CD14-positive monocyte (primary cell): ENCODE measurements around the gene AADACL4. TPM values are rescaled to one million over a fixed set of nuclear protein-coding genes. Genes with fewer than 3 reads are reported as not detected.

Experiments
- DNase-seq, 3 donors: peaks; one replicate each; pipeline ENCODE4 v3.0.0-alpha.2; 2011 to 2022
- H2AFZ ChIP-seq: 2 replicates; pipeline ENCODE4 v1.6.0; 2012; ENCODE audit warnings: mild to moderate bottlenecking, low read depth, low read length, inconsistent platforms; ENCODE audit not compliant: insufficient read depth, poor library complexity, severe bottlenecking
- H3K27ac ChIP-seq, 2 donors: 1 replicate in 1 of 2; 2 replicates in 1 of 2; pipeline ENCODE4 v1.5.1; 2012 to 2013; ENCODE audit warnings: low read length in 2 of 2, control low read depth in 1 of 2, inconsistent platforms in 1 of 2, low read depth in 1 of 2, mild to moderate bottlenecking in 1 of 2
- H3K27me3 ChIP-seq, 2 donors: one replicate each; pipeline versions ENCODE4 v1.6.0 to v1.6.1; 2011 to 2013; ENCODE audit warnings: low read length in 2 of 2; ENCODE audit not compliant: control insufficient read depth in 2 of 2, insufficient read depth in 2 of 2
- H3K36me3 ChIP-seq, 2 donors: replicated peaks in 1 of 2; 1 replicate in 1 of 2; 2 replicates in 1 of 2; pipeline versions ENCODE4 v1.5.1 to v1.6.1; 2012 to 2013; ENCODE audit warnings: low read length in 2 of 2, control low read depth in 1 of 2, inconsistent platforms in 1 of 2, mild to moderate bottlenecking in 1 of 2; ENCODE audit not compliant: insufficient read depth in 2 of 2, control insufficient read depth in 1 of 2
- H3K4me1 ChIP-seq, 2 donors: 1 replicate in 1 of 2; 2 replicates in 1 of 2; pipeline versions ENCODE4 v1.5.1 to v1.6.1; 2012 to 2013; ENCODE audit warnings: low read length in 2 of 2, control low read depth in 1 of 2, inconsistent platforms in 1 of 2, mild to moderate bottlenecking in 1 of 2, moderate library complexity in 1 of 2; ENCODE audit not compliant: insufficient read depth in 2 of 2, control insufficient read depth in 1 of 2
- H3K4me2 ChIP-seq: replicated peaks from 2 replicates; pipeline ENCODE3; 2012; ENCODE audit warnings: low read length, moderate library complexity, mild to moderate bottlenecking; ENCODE audit not compliant: poor library complexity, severe bottlenecking; ENCODE audit errors: extremely low read depth
- H3K4me3 ChIP-seq, 3 experiments: fragments of 200-600 bp in 1 of 3; sonication (generic) in 1 of 3; replicated peaks in 1 of 3; 1 replicate in 2 of 3; 2 replicates in 1 of 3; pipeline ENCODE4 v1.5.1; 2011 to 2013; ENCODE audit warnings: low read length in 3 of 3, mild to moderate bottlenecking in 3 of 3, control low read depth in 2 of 3, low read depth in 2 of 3, inconsistent platforms in 1 of 3, moderate library complexity in 1 of 3
- H3K79me2 ChIP-seq: 2 replicates; pipeline ENCODE4 v1.6.0; 2012; ENCODE audit warnings: mild to moderate bottlenecking, control low read depth, inconsistent platforms, low read length, moderate library complexity; ENCODE audit not compliant: insufficient read depth
- H3K9ac ChIP-seq: 2 replicates; pipeline ENCODE4 v1.6.0; 2017; ENCODE audit warnings: low read length, mild to moderate bottlenecking; ENCODE audit not compliant: insufficient read depth, poor library complexity, severe bottlenecking
- H3K9me3 ChIP-seq, 2 donors: replicated peaks in 1 of 2; 1 replicate in 1 of 2; 2 replicates in 1 of 2; pipeline versions ENCODE4 v1.5.1 to v1.6.1; 2012 to 2013; ENCODE audit warnings: low read length in 2 of 2, control low read depth in 1 of 2; ENCODE audit not compliant: control insufficient read depth in 1 of 2, insufficient read depth in 1 of 2
- H4K20me1 ChIP-seq: 2 replicates; pipeline ENCODE4 v1.6.0; 2012; ENCODE audit warnings: mild to moderate bottlenecking, low read length, control low read depth, moderate library complexity; ENCODE audit not compliant: insufficient read depth
- H3K27ac Mint-ChIP-seq, 7 donors: one replicate each; pipeline ENCODE4 v1.8.0; 2020; ENCODE audit warnings: mild to moderate bottlenecking in 7 of 7, mixed read lengths in 7 of 7, moderate library complexity in 6 of 7, inconsistent platforms in 2 of 7
- H3K27me3 Mint-ChIP-seq, 3 donors: one replicate each; pipeline ENCODE4 v1.8.0; 2021 to 2022; ENCODE audit warnings: low read depth in 3 of 3, mild to moderate bottlenecking in 3 of 3, mixed read lengths in 3 of 3, moderate library complexity in 3 of 3, inconsistent platforms in 1 of 3
- H3K36me3 Mint-ChIP-seq, 2 donors: one replicate each; pipeline ENCODE4 v1.8.0; 2020; ENCODE audit warnings: mixed read lengths in 2 of 2, inconsistent platforms in 1 of 2, mild to moderate bottlenecking in 1 of 2
- H3K4me1 Mint-ChIP-seq: one replicate; pipeline ENCODE4 v1.8.0; 2020; ENCODE audit warnings: mild to moderate bottlenecking, mixed read lengths
- H3K4me3 Mint-ChIP-seq, 2 donors: one replicate each; pipeline ENCODE4 v1.8.0; 2020; ENCODE audit warnings: mild to moderate bottlenecking in 2 of 2, mixed read lengths in 2 of 2, moderate library complexity in 1 of 2
- H3K9me3 Mint-ChIP-seq, 7 donors: one replicate each; pipeline ENCODE4 v1.8.0; 2020 to 2022; ENCODE audit warnings: mixed read lengths in 7 of 7, mild to moderate bottlenecking in 6 of 7, moderate library complexity in 6 of 7, inconsistent platforms in 2 of 7
- CTCF ChIP-seq: fragments of 200-600 bp; IDR thresholded peaks from one replicate; pipeline ENCODE4 v1.8.0; 2022; ENCODE audit warnings: antibody characterized with exemption, mild to moderate bottlenecking
- WGBS: methylation state at CpG from one replicate; pipeline ENCODE4 v1.1.5; 2013; ENCODE audit warnings: missing lambda C conversion rate; ENCODE audit not compliant: insufficient coverage; 5-methylcytosine and 5-hydroxymethylcytosine counted together
- intact Hi-C, 2 donors: fragments of 100-400 bp; cut with micrococcal nuclease; formaldehyde crosslinking; loops; one replicate each; pipeline versions ENCODE4 v1.15.0 to v1.15.1; 2023
- polyA plus RNA-seq, 3 donors: library from polyadenylated mRNA; depleted of rRNA in 1 of 3; unstranded in 2 of 3; stranded (reverse) in 1 of 3; fragments of 300-500 nt in 2 of 3; fragments of >200 nt in 1 of 3; fragmentation: Illumina TruSeq in 2 of 3; gene quantifications; 1 replicate in 2 of 3; 2 replicates in 1 of 3; pipeline ENCODE4 v1.2.3, GENCODE V29; 2012 to 2021

The AADACL4 gene
- polyA plus RNA-seq, 3 donors, result not detected

GRCh38 chr1:12666141-12666735 is 22.4 kb downstream of the AADACL4 start:
- Mint-ChIP-seq H3K9me3 (peaks cover 2 to 21% (median 16%) of the 10 kb centered on the region in 7 donors), H3K27me3 (peaks cover 9 to 16% (median 10%) of the 10 kb centered on the region in 3 donors), H3K27ac (no peak overlapping the region), H3K36me3 (no peaks in the 10 kb centered on the region), H3K4me1 (no peaks in the 10 kb centered on the region), H3K4me3 (no peak overlapping the region)
- H2AFZ ChIP-seq, result no peak overlapping the region
- H4K20me1 ChIP-seq, result no peaks in the 10 kb centered on the region
- intact Hi-C loops, result no loop called here
- H3K79me2 ChIP-seq, result no peaks in the 10 kb centered on the region
- H3K9ac ChIP-seq, result no peak overlapping the region
- no peak overlapping the region for H3K27ac ChIP-seq
- no peak overlapping the region for H3K4me3 ChIP-seq
- no peak overlapping the region for H3K4me2 ChIP-seq
- no peaks in the 10 kb centered on the region for H3K36me3 ChIP-seq
- no peak for DNase-seq
- H3K4me1 ChIP-seq, result no peaks in the 10 kb centered on the region
- peaks cover 3 to 4% of the 10 kb centered on the region in 2 donors for H3K27me3 ChIP-seq
- TF ChIP-seq CTCF, result no peak
- H3K9me3 ChIP-seq, result peaks cover 9 to 17% of the 10 kb centered on the region in 2 donors
- 98% methylated on average over 11 of the region's 15 CpGs for WGBS

- Mint-ChIP-seq H3K27me3 (peaks cover 7 to 17% (median 9%) of the 10 kb centered on the region in 3 donors), H3K27ac (no peak overlapping the region), H3K4me3 (no peak overlapping the region), H3K9me3 (peaks cover 2 to 15% (median 9%) of the 10 kb centered on the region in 7 donors), H3K4me1 (no peaks in the 10 kb centered on the region), H3K36me3 (no peaks in the 10 kb centered on the region)
- Histone ChIP-seq H3K79me2 (no peaks in the 10 kb centered on the region), H2AFZ (no peak overlapping the region), H3K4me1 (no peaks in the 10 kb centered on the region), H4K20me1 (no peaks in the 10 kb centered on the region), H3K9ac (no peak overlapping the region), H3K27me3 (peaks cover 3 to 6% of the 10 kb centered on the region in 2 donors), H3K9me3 (peaks cover 9 to 11% of the 10 kb centered on the region in 2 donors), H3K4me3 (no peak overlapping the region), H3K27ac (no peak overlapping the region), H3K36me3 (no peaks in the 10 kb centered on the region), H3K4me2 (no peak overlapping the region)
- no peak for TF ChIP-seq CTCF
- intact Hi-C loops, result no loop called here
- DNase-seq, result no peak
- WGBS, result 83% methylated on average over 1 of the region's 3 CpGs
These were observed 25.7 kb downstream of the AADACL4 start for GRCh38 chr1:12669529-12670068.
